Neural cell (in vitro differentiated cells): ENCODE results near the gene CHRDL2. TPM values are rescaled to one million over a fixed set of nuclear protein-coding genes. Genes with fewer than 3 reads are reported as not detected.

Experiments used
- H2AFZ ChIP-seq: fragments of 200-600, 300-800 bp; sonication (generic), shearing (Covaris generic); 2 replicates; pipeline ENCODE4 v1.6.0; 2014; ENCODE audit warnings: low read depth, mild to moderate bottlenecking, antibody characterized with exemption, low read length, moderate library complexity
- H3F3A ChIP-seq: fragments of 200-600 bp; shearing (Covaris generic); 2 replicates; pipeline ENCODE4 v1.6.1; 2016; ENCODE audit warnings: mild to moderate bottlenecking, moderate library complexity, mixed read lengths, antibody characterized with exemption, low read length; ENCODE audit not compliant: insufficient read depth, poor library complexity, severe bottlenecking
- H3K27ac ChIP-seq: fragments of 200-600, 300-800 bp; sonication (generic), shearing (Covaris generic); 2 replicates; pipeline ENCODE4 v1.5.1; 2014; ENCODE audit warnings: mild to moderate bottlenecking, low read length, moderate library complexity
- H3K27me3 ChIP-seq: fragments of 300-800, 200-600 bp; sonication (generic), shearing (Covaris generic); 2 replicates; pipeline ENCODE4 v1.6.0; 2014; ENCODE audit warnings: mild to moderate bottlenecking, low read depth, low read length, moderate library complexity; ENCODE audit not compliant: insufficient read depth
- H3K36me3 ChIP-seq: fragments of 300-800, 200-600 bp; sonication (generic), shearing (Covaris generic); 2 replicates; pipeline ENCODE4 v1.5.1; 2014; ENCODE audit warnings: mild to moderate bottlenecking, antibody characterized with exemption, low read length, moderate library complexity; ENCODE audit not compliant: insufficient read depth
- H3K4me2 ChIP-seq: fragments of 300-800, 200-600 bp; sonication (generic), shearing (Covaris generic); 2 replicates; pipeline ENCODE4 v1.6.0; 2014; ENCODE audit warnings: mild to moderate bottlenecking, low read length
- H3K4me3 ChIP-seq: fragments of 300-800, 200-600 bp; sonication (generic), shearing (Covaris generic); 2 replicates; pipeline ENCODE4 v1.5.1; 2014; ENCODE audit warnings: mild to moderate bottlenecking, low read length, moderate library complexity
- H3K79me2 ChIP-seq: fragments of 200-600 bp; shearing (Covaris generic); replicated peaks from 2 replicates; pipeline ENCODE4 v1.6.0; 2014; ENCODE audit warnings: mild to moderate bottlenecking, low read length, moderate library complexity; ENCODE audit not compliant: insufficient read depth
- H3K9ac ChIP-seq: fragments of 300-800, 200-600 bp; sonication (generic), shearing (Covaris generic); 2 replicates; pipeline ENCODE4 v1.6.1; 2016; ENCODE audit warnings: mild to moderate bottlenecking, low read length, mixed read lengths
- H3K9me2 ChIP-seq: fragments of 200-600 bp; shearing (Covaris generic); 2 replicates; pipeline ENCODE4 v1.6.1; 2016; ENCODE audit warnings: mild to moderate bottlenecking, low read length, mixed read lengths; ENCODE audit not compliant: insufficient read depth
- H3K9me3 ChIP-seq: fragments of 200-600, 300-800 bp; sonication (generic), shearing (Covaris generic); 2 replicates; pipeline ENCODE4 v1.6.1; 2016; ENCODE audit warnings: mild to moderate bottlenecking, mixed run types, low read length, moderate library complexity, mixed read lengths
- H4K20me1 ChIP-seq: fragments of 200-600 bp; shearing (Covaris generic); 2 replicates; pipeline ENCODE4 v1.6.1; 2016; ENCODE audit warnings: mild to moderate bottlenecking, mixed run types; ENCODE audit not compliant: insufficient read depth
- EP300 ChIP-seq: fragments of 450-650 bp; conservative IDR thresholded peaks from 2 replicates; pipeline ENCODE4 v1.6.1; 2014; ENCODE audit warnings: antibody characterized with exemption, mild to moderate bottlenecking, moderate library complexity; ENCODE audit not compliant: poor library complexity, severe bottlenecking
- EZH2 ChIP-seq: fragments of 200-600, 300-800 bp; shearing (Covaris generic), sonication (generic); IDR thresholded peaks from 2 replicates; pipeline ENCODE4 v1.6.1; 2014; ENCODE audit warnings: antibody characterized with exemption, low read length, borderline replicate concordance, mild to moderate bottlenecking; ENCODE audit not compliant: insufficient read depth, poor library complexity, severe bottlenecking
- MXI1 ChIP-seq: fragments of 450-650 bp; conservative IDR thresholded peaks from 2 replicates; pipeline ENCODE4 v1.6.1; 2014; ENCODE audit warnings: antibody characterized with exemption, mild to moderate bottlenecking; ENCODE audit not compliant: poor library complexity, severe bottlenecking
- POLR2AphosphoS5 ChIP-seq: IDR thresholded peaks from 2 replicates; pipeline ENCODE4 v1.6.1; 2012
- RAD21 ChIP-seq: fragments of 450-650 bp; conservative IDR thresholded peaks from 2 replicates; pipeline ENCODE4 v1.6.1; 2014; ENCODE audit warnings: antibody characterized with exemption, mild to moderate bottlenecking, moderate library complexity
- SMC3 ChIP-seq: fragments of 450-650 bp; conservative IDR thresholded peaks from 2 replicates; pipeline ENCODE4 v1.6.1; 2014; ENCODE audit warnings: antibody characterized with exemption, mild to moderate bottlenecking, moderate library complexity; ENCODE audit not compliant: poor library complexity
- TAF1 ChIP-seq: IDR thresholded peaks from 2 replicates; pipeline ENCODE4 v1.6.1; 2012; ENCODE audit warnings: low read depth
- polyA plus RNA-seq: library from polyadenylated mRNA; depleted of rRNA; stranded (reverse); fragments of >200 nt; gene quantifications from 2 replicates; pipeline ENCODE4 v1.2.3, GENCODE V29; 2014
- TF ChIP-seq, protein P1 (sequence below): fragments of 450-650 bp; IDR thresholded peaks from 2 replicates; pipeline ENCODE4 v1.5.1; 2014; ENCODE audit warnings: antibody characterized with exemption, mild to moderate bottlenecking, moderate library complexity; ENCODE audit not compliant: poor library complexity, severe bottlenecking
- TF ChIP-seq, protein P2 (sequence below): IDR thresholded peaks from 2 replicates; pipeline ENCODE4 v1.6.1; 2012; ENCODE audit warnings: borderline replicate concordance

CHRDL2 gene
- polyA plus RNA-seq, 1 donor from 2014 or later = not detected

DNA sequence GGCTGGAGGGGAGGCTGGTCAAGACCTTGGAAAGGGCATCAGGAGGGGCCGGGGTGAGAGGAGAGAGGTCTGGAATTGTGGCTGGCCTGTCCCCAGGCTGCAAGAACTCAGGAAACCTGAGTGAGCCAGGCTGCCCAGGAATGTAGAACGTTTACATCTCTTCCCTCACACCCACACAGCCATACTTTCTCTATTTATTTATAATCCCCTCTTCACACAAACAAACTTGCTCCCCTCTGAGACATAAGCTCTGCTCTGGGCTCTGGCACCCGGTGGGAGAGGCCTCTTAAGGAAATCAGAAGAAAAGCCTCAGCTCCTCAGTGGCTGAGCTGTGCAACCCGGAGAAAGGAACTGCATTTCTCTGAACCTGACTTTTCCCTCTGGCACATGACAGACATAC lies 5.5 kb downstream of the CHRDL2 start:
- Histone ChIP-seq H3K79me2 (no peaks in the 10 kb centered on the region), H3K36me3 (no peaks in the 10 kb centered on the region), H4K20me1 (no peaks in the 10 kb centered on the region), H3K27ac (no peak overlapping the region), H2AFZ (no peak overlapping the region), H3K27me3 (peaks cover 25% of the 10 kb centered on the region), H3K4me2 (no peak overlapping the region), H3K9me2 (no peaks in the 10 kb centered on the region), H3K9ac (no peak overlapping the region), H3K9me3 (no peaks in the 10 kb centered on the region), H3K4me3 (no peak overlapping the region), H3F3A (no peaks in the 10 kb centered on the region)
- TF ChIP-seq RAD21 (no peak), TAF1 (no peak), MXI1 (no peak), POLR2AphosphoS5 (no peak)

DNA sequence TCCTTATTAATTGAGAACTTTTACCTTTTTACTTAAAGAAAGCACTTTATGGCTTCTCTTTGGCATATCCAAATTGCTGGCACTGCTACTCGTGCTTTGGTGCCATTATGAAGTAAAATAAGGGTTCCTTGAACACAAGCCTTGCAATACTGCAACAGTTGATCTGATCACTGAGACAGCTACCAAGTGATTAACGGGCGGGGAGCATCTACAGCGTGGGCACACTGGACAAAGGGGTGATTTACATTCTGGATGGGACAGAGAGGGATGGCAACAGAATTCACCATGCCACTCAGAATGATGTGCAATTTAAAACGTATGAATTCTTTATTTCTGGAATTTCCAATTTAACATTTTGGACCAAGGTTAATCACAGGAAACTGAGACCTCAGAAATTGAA lies 7.7 kb downstream of the CHRDL2 start:
- Histone ChIP-seq H3K4me2 (no peak overlapping the region), H3K9me3 (no peaks in the 10 kb centered on the region), H3K79me2 (no peaks in the 10 kb centered on the region), H3K27me3 (peaks cover 3% of the 10 kb centered on the region), H3K36me3 (no peaks in the 10 kb centered on the region), H3K4me3 (no peak overlapping the region), H3K27ac (no peak overlapping the region), H3F3A (no peaks in the 10 kb centered on the region), H3K9me2 (no peaks in the 10 kb centered on the region), H3K9ac (no peak overlapping the region), H4K20me1 (no peaks in the 10 kb centered on the region), H2AFZ (no peak overlapping the region)
- no peak for TF ChIP-seq EP300
- no peak for TF ChIP-seq MXI1
- TF ChIP-seq EZH2 = no peak
- no peak for TF ChIP-seq POLR2AphosphoS5
- TF ChIP-seq, protein P1, sequence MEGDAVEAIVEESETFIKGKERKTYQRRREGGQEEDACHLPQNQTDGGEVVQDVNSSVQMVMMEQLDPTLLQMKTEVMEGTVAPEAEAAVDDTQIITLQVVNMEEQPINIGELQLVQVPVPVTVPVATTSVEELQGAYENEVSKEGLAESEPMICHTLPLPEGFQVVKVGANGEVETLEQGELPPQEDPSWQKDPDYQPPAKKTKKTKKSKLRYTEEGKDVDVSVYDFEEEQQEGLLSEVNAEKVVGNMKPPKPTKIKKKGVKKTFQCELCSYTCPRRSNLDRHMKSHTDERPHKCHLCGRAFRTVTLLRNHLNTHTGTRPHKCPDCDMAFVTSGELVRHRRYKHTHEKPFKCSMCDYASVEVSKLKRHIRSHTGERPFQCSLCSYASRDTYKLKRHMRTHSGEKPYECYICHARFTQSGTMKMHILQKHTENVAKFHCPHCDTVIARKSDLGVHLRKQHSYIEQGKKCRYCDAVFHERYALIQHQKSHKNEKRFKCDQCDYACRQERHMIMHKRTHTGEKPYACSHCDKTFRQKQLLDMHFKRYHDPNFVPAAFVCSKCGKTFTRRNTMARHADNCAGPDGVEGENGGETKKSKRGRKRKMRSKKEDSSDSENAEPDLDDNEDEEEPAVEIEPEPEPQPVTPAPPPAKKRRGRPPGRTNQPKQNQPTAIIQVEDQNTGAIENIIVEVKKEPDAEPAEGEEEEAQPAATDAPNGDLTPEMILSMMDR = no peak
- TF ChIP-seq RAD21 = no peak
- no peak for TF ChIP-seq SMC3
- TF ChIP-seq, protein P2, sequence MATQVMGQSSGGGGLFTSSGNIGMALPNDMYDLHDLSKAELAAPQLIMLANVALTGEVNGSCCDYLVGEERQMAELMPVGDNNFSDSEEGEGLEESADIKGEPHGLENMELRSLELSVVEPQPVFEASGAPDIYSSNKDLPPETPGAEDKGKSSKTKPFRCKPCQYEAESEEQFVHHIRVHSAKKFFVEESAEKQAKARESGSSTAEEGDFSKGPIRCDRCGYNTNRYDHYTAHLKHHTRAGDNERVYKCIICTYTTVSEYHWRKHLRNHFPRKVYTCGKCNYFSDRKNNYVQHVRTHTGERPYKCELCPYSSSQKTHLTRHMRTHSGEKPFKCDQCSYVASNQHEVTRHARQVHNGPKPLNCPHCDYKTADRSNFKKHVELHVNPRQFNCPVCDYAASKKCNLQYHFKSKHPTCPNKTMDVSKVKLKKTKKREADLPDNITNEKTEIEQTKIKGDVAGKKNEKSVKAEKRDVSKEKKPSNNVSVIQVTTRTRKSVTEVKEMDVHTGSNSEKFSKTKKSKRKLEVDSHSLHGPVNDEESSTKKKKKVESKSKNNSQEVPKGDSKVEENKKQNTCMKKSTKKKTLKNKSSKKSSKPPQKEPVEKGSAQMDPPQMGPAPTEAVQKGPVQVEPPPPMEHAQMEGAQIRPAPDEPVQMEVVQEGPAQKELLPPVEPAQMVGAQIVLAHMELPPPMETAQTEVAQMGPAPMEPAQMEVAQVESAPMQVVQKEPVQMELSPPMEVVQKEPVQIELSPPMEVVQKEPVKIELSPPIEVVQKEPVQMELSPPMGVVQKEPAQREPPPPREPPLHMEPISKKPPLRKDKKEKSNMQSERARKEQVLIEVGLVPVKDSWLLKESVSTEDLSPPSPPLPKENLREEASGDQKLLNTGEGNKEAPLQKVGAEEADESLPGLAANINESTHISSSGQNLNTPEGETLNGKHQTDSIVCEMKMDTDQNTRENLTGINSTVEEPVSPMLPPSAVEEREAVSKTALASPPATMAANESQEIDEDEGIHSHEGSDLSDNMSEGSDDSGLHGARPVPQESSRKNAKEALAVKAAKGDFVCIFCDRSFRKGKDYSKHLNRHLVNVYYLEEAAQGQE = no peak
- no peak for TF ChIP-seq TAF1

DNA sequence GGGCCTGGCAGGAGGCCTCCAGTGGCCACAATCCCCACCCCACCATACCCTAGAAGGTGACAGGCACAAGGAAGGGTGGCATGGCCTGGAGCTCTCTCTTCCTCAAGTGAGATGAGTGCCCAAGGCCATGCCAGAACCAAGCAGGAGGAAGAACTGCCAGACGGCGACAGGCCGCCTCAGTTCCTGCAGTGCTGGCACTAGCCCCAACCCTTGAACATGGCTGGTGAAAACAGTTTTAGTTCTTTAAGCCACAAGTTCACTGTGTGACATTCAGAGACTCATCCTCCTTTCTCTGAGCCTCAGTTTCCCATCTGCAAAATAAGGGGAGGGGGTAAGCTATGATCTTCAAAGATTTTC lies 9.8 kb downstream of the CHRDL2 start:
- no peak overlapping the region for H3K27ac ChIP-seq
- no peaks in the 10 kb centered on the region for H3K27me3 ChIP-seq
- no peaks in the 10 kb centered on the region for H3K79me2 ChIP-seq
- no peak overlapping the region for H3K4me3 ChIP-seq
- H4K20me1 ChIP-seq = no peaks in the 10 kb centered on the region
- no peaks in the 10 kb centered on the region for H3F3A ChIP-seq
- no peaks in the 10 kb centered on the region for H3K9me2 ChIP-seq
- no peak overlapping the region for H3K4me2 ChIP-seq
- TF ChIP-seq POLR2AphosphoS5 (no peak), SMC3 (no peak), MXI1 (no peak)
- no peak overlapping the region for H3K9ac ChIP-seq
- H3K9me3 ChIP-seq = no peaks in the 10 kb centered on the region
- H2AFZ ChIP-seq = no peak overlapping the region
- H3K36me3 ChIP-seq = no peaks in the 10 kb centered on the region
